GM12878 (cell line): ENCODE measurements around the gene GSTO1. TPM values are rescaled to one million over a fixed set of nuclear protein-coding genes. Genes with fewer than 3 reads are reported as not detected.

ENCODE experiments used
- ATAC-seq: fragments of 200-7000 bp; cut with Tn5 transposase; 3 replicates; pipeline ENCODE4 v1.9.1; 2020; ENCODE audit warnings: mild to moderate bottlenecking, moderate library complexity
- BruUV-seq: library from RNA; stranded (reverse); fragments of 400-500 nt; replicated peaks from 2 replicates; lab custom pipeline; 2021; lab: Mats Ljungman, UMichigan
- CTCF ChIA-PET: fragments of 300-600 bp; sonication (Branson Sonifier 250); formaldehyde crosslinking; extraction: SDS; loops from one replicate; lab custom pipeline; 2021; ENCODE audit warnings: inconsistent platforms; lab: Yijun Ruan, JAX
- POLR2A ChIA-PET: fragments of 350-600 bp; formaldehyde crosslinking; extraction: SDS; loops from one replicate; lab custom pipeline; 2021; ENCODE audit warnings: inconsistent platforms; lab: Charles Lee
- RAD21 ChIA-PET: fragments of 300-600 bp; sonication (Branson Sonifier 250); formaldehyde crosslinking; loops from one replicate; lab custom pipeline; 2023; ENCODE audit warnings: antibody characterized with exemption; ENCODE audit not compliant: unreplicated experiment; lab: Charles Lee
- SMC1A ChIA-PET: fragments of 300-600 bp; sonication (Branson Sonifier 250); formaldehyde crosslinking; loops from one replicate; lab custom pipeline; 2023; ENCODE audit not compliant: unreplicated experiment, uncharacterized antibody; lab: Charles Lee
- DNase-seq: peaks from one replicate; pipeline ENCODE4 v3.0.0-alpha.2; 2011; ENCODE audit warnings: low read depth, low spot score
- FAIRE-seq: peaks from 3 replicates; lab custom pipeline; 2011; peaks lifted over from hg19 to GRCh38; lab: Jason Lieb, UNC
- H2AFZ ChIP-seq: 2 replicates; pipeline ENCODE4 v1.6.0; 2011; ENCODE audit warnings: low read depth, low read length, control low read depth; ENCODE audit not compliant: control insufficient read depth
- H3K27ac ChIP-seq: 2 replicates; pipeline ENCODE4 v1.5.1; 2011; ENCODE audit warnings: control low read depth; ENCODE audit not compliant: control insufficient read depth, insufficient read depth
- H3K27me3 ChIP-seq, 2 experiments: replicated peaks in 1 of 2; 2 replicates each; pipeline versions ENCODE4 v1.6.0 to v1.6.1; 2011; ENCODE audit warnings: low read length in 1 of 2; ENCODE audit not compliant: control insufficient read depth in 2 of 2, insufficient read depth in 2 of 2
- H3K36me3 ChIP-seq, 2 experiments: 2 replicates each; pipeline ENCODE4 v1.5.1; 2011; ENCODE audit warnings: low read length in 1 of 2; ENCODE audit not compliant: control insufficient read depth in 2 of 2, insufficient read depth in 2 of 2
- H3K4me1 ChIP-seq: 2 replicates; pipeline ENCODE4 v1.6.1; 2011; ENCODE audit warnings: mild to moderate bottlenecking, low read length, moderate library complexity, mixed read lengths; ENCODE audit not compliant: control insufficient read depth, insufficient read depth
- H3K4me2 ChIP-seq: 2 replicates; pipeline ENCODE4 v1.6.0; 2011; ENCODE audit warnings: control low read depth; ENCODE audit not compliant: control insufficient read depth, insufficient read depth
- H3K4me3 ChIP-seq: fragments of 200-600 bp; sonication (generic); 2 replicates; pipeline ENCODE4 v1.5.1; 2016
- H3K79me2 ChIP-seq: 2 replicates; pipeline ENCODE4 v1.6.0; 2011; ENCODE audit warnings: low read length; ENCODE audit not compliant: control insufficient read depth, insufficient read depth
- H3K9ac ChIP-seq: 2 replicates; pipeline ENCODE4 v1.8.0; 2011; ENCODE audit warnings: low read length, control low read depth, mixed read lengths; ENCODE audit not compliant: control insufficient read depth, insufficient read depth
- H3K9me3 ChIP-seq: replicated peaks from 3 replicates; pipeline ENCODE4 v1.5.1; 2011; ENCODE audit warnings: mild to moderate bottlenecking, low read length; ENCODE audit not compliant: control insufficient read depth, insufficient read depth
- H4K20me1 ChIP-seq: 2 replicates; pipeline ENCODE4 v1.6.0; 2011; ENCODE audit not compliant: control insufficient read depth, insufficient read depth
- ATF2 ChIP-seq: IDR thresholded peaks from 2 replicates; pipeline ENCODE4 v1.6.1; 2012; ENCODE audit warnings: low read length, inconsistent platforms
- ATF7 ChIP-seq: fragments of 450-650 bp; IDR thresholded peaks from 2 replicates; pipeline ENCODE4 v1.6.1; 2016; ENCODE audit warnings: low read depth, mild to moderate bottlenecking
- BRCA1 ChIP-seq: IDR thresholded peaks from 2 replicates; pipeline ENCODE4 v1.6.1; 2011; ENCODE audit warnings: low read depth, low read length, improper control_type of control experiment
- CBFB ChIP-seq: IDR thresholded peaks from 2 replicates; pipeline ENCODE4 v1.6.1; 2016; ENCODE audit warnings: antibody characterized with exemption, low read depth
- CBX5 ChIP-seq: sonication (generic); IDR thresholded peaks from 2 replicates; pipeline ENCODE4 v1.6.1; 2016; ENCODE audit warnings: low read depth, moderate library complexity, mild to moderate bottlenecking, inconsistent platforms
- CHD2 ChIP-seq: IDR thresholded peaks from 2 replicates; pipeline ENCODE4 v1.6.1; 2011; ENCODE audit warnings: low read depth, low read length, improper control_type of control experiment, borderline replicate concordance
- CHD4 ChIP-seq: fragments of 200-600 bp; sonication (generic); IDR thresholded peaks from 2 replicates; pipeline ENCODE4 v1.6.1; 2016; ENCODE audit warnings: mild to moderate bottlenecking
- CREM ChIP-seq: IDR thresholded peaks from 2 replicates; pipeline ENCODE4 v1.6.1; 2014; ENCODE audit warnings: antibody characterized with exemption, low read depth
- CTCF ChIP-seq, 3 experiments: IDR thresholded peaks in 2 of 3; conservative IDR thresholded peaks in 1 of 3; 2 replicates each; pipeline ENCODE4 v1.5.1; 2011; ENCODE audit warnings: low read depth in 3 of 3, low read length in 3 of 3, mild to moderate bottlenecking in 3 of 3, control low read depth in 2 of 3, moderate library complexity in 2 of 3, inconsistent platforms in 1 of 3, mixed read lengths in 1 of 3; ENCODE audit not compliant: control insufficient read depth in 2 of 3, insufficient read depth in 1 of 3; ENCODE audit errors: extremely low read depth in 1 of 3
- DPF2 ChIP-seq: fragments of 450-650 bp; IDR thresholded peaks from 2 replicates; pipeline ENCODE4 v1.6.1; 2017; ENCODE audit warnings: mild to moderate bottlenecking
- IKZF1 ChIP-seq: fragments of 450-650 bp; conservative IDR thresholded peaks from 2 replicates; pipeline ENCODE4 v1.6.1; 2017; ENCODE audit warnings: antibody characterized with exemption, mild to moderate bottlenecking
- MYB ChIP-seq: fragments of 150-350 bp; IDR thresholded peaks from 2 replicates; pipeline ENCODE4 v1.6.1; 2014; ENCODE audit warnings: mild to moderate bottlenecking, low read depth, low read length, borderline replicate concordance
- NR2F1 ChIP-seq: fragments of 450-650 bp; conservative IDR thresholded peaks from 2 replicates; pipeline ENCODE4 v1.6.1; 2017; ENCODE audit warnings: mild to moderate bottlenecking
- POLR2AphosphoS2 ChIP-seq: IDR thresholded peaks from 2 replicates; pipeline ENCODE4 v1.6.1; 2011; ENCODE audit warnings: low read depth, mild to moderate bottlenecking, low read length, improper control_type of control experiment, moderate library complexity
- RFX5 ChIP-seq: IDR thresholded peaks from 2 replicates; pipeline ENCODE4 v1.6.1; 2011; ENCODE audit warnings: low read depth, low read length, improper control_type of control experiment
- SMAD5 ChIP-seq: IDR thresholded peaks from 2 replicates; pipeline ENCODE4 v1.6.1; 2016; ENCODE audit warnings: antibody characterized with exemption, low read depth
- SMC3 ChIP-seq: IDR thresholded peaks from 2 replicates; pipeline ENCODE4 v1.6.1; 2011; ENCODE audit warnings: low read length, improper control_type of control experiment, borderline replicate concordance
- ZBTB40 ChIP-seq: fragments of 450-650 bp; IDR thresholded peaks from 2 replicates; pipeline ENCODE4 v1.6.1; 2016; ENCODE audit warnings: mild to moderate bottlenecking, moderate library complexity, borderline replicate concordance
- in situ Hi-C: fragments of 300-500 bp; cut with MboI; formaldehyde crosslinking; loops from 9 replicates; pipeline ENCODE4 v1.14.3; 2018; ENCODE audit warnings: mixed read lengths
- intact Hi-C: fragments of 100-400 bp; cut with micrococcal nuclease; formaldehyde crosslinking; loops from one replicate; pipeline ENCODE4 v1.14.2; 2022; ENCODE audit not compliant: unreplicated experiment
- polyA plus RNA-seq, 11 experiments: library from polyadenylated mRNA; depleted of rRNA in 4 of 11; unstranded in 6 of 11; stranded (reverse) in 5 of 11; fragments of >200 nt; fragmentation: Nextera tagmentation in 4 of 11; fragmentation: Illumina TruSeq in 1 of 11; extraction: Ambion mirVana in 4 of 11; extraction: Trizol in 1 of 11; gene quantifications; 1 replicate in 1 of 11; 2 replicates in 10 of 11; pipeline versions ENCODE4 v1.2.1 to v1.2.3, GENCODE V29; 2011 to 2016; ENCODE audit warnings: inconsistent platforms in 2 of 11, missing spikeins in 2 of 11, low read depth in 1 of 11
- total RNA-seq, 4 experiments: library from RNA; depleted of rRNA in 3 of 4; stranded (reverse); fragments of >200 nt in 3 of 4; fragmentation: Illumina TruSeq in 1 of 4; extraction: Trizol in 1 of 4; gene quantifications; 2 replicates each; pipeline versions ENCODE4 v1.2.1 to v1.2.3, GENCODE V29; 2013 to 2021

The GSTO1 gene
- total and polyA plus RNA-seq, 10 of the 15 experiments (the other 5 are each of a cell fraction or from before 2014, with no cell fraction given): 53.1 to 197 (median 112) TPM

DNA sequence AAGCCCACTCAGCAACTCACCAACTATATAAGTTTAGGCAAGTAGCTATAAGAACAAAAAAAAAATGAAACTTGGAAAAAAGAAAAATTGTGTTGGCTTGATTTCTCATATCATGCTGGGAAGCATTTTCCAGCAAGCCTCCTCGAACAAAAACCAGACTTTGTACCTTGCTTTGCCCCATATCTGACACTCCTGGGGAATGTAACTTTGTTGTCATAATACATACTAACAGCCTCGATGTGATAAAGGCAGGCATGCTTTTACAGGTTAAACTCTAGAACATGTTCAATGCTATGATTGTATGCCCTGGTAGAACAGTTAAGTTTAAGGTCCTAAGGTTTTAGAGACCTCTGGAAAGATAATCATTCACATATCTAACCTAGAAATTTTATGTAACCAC is 34.2 kb upstream of the GSTO1 start (continued):
- TF ChIP-seq ATF2: no peak
- TF ChIP-seq SMAD5: no peak
- no peak for TF ChIP-seq CTCF (IDR thresholded peaks at IDR 0.05 in 2 of 3, conservative IDR thresholded peaks at IDR 0.05 in 1 of 3; ENCODE audit: control insufficient read depth in 2 of 3, extremely low read depth in 1 of 3, insufficient read depth in 1 of 3, low read depth in 3 of 3, low read length in 3 of 3)
- TF ChIP-seq CREM: no peak
- TF ChIP-seq POLR2AphosphoS2: no peak

DNA sequence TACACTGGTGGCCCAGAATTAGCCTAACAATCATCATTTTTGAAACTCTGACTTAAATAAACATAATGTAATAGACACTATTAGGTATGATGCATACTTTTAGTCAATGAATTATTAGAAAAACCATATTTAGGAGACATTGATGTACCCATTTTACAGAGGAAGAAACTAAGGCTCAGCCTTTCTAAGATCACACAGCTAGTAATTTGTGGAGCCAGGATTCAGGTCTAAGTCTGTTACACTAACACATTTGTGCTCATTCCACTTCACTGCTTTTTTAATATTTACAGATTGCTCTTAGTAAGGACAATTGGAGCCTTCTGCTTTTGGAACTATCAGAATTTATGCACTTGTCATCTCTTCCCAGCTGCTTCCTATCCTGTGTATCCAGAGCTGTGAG is 31.4 kb upstream of the GSTO1 start:
- FAIRE-seq: no peak
- Histone ChIP-seq H3K9me3 (no peaks in the 10 kb centered on the region), H3K4me3 (no peak overlapping the region), H3K9ac (no peak overlapping the region), H3K4me1 (no peaks in the 10 kb centered on the region), H3K79me2 (no peaks in the 10 kb centered on the region), H3K27ac (no peak overlapping the region), H3K4me2 (no peak overlapping the region), H3K27me3 (no peaks in the 10 kb centered on the region), H2AFZ (no peak overlapping the region), H4K20me1 (no peaks in the 10 kb centered on the region), H3K36me3 (no peaks in the 10 kb centered on the region)
- no peak for DNase-seq
- intact Hi-C loops (no loop called here), in situ Hi-C loops (no loop called here)
- no TSS peak for BruUV-seq
- no peak for ATAC-seq
- ChIA-PET CTCF (no interaction called here), SMC1A (no interaction called here), RAD21 (no interaction called here), POLR2A (no interaction called here)
- TF ChIP-seq IKZF1 (no peak), CHD4 (no peak), BRCA1 (no peak), RFX5 (no peak), CBFB (no peak), CBX5 (no peak), NR2F1 (no peak), ATF7 (no peak), SMC3 (no peak), MYB (no peak), DPF2 (no peak), ZBTB40 (no peak), CHD2 (no peak)
